Colonic mucosa (tissue), 4 donors: ENCODE data around the gene FGD2. TPM values are rescaled to one million over a fixed set of nuclear protein-coding genes. Genes with fewer than 3 reads are reported as not detected.

Source experiments
- DNase-seq: peaks from one replicate; pipeline ENCODE4 v3.0.0-alpha.2; 2020
- H3K27ac ChIP-seq: fragments of 200-600 bp; one replicate; pipeline ENCODE4 v1.8.0; 2021
- H3K27me3 ChIP-seq: fragments of 200-600 bp; one replicate; pipeline ENCODE4 v1.8.0; 2021
- H3K36me3 ChIP-seq: fragments of 200-600 bp; one replicate; pipeline ENCODE4 v1.8.0; 2021
- H3K4me1 ChIP-seq: fragments of 200-600 bp; one replicate; pipeline ENCODE4 v1.8.0; 2021; ENCODE audit warnings: mild to moderate bottlenecking
- H3K4me3 ChIP-seq: fragments of 200-600 bp; one replicate; pipeline ENCODE4 v1.8.0; 2021
- H3K9ac ChIP-seq, 2 donors: one replicate each; pipeline ENCODE4 v1.7.0; 2013; ENCODE audit warnings: control low read depth in 2 of 2, low read depth in 2 of 2, low read length in 2 of 2
- H3K9me3 ChIP-seq: fragments of 200-600 bp; one replicate; pipeline ENCODE4 v1.8.0; 2021
- intact Hi-C: fragments of 100-400 bp; cut with DNase I; formaldehyde crosslinking; loops from one replicate; pipeline ENCODE4 v1.14.1; 2022
- total RNA-seq, 2 donors: library from RNA; stranded (reverse); fragmentation: NEBNext Ultra II Directional in 1 of 2; extraction: Animal tissue kit (Norgen Biotek cat#: 25700) in 1 of 2; gene quantifications; one replicate each; pipeline ENCODE4 v1.2.1, GENCODE V29; 2021
- TF ChIP-seq, protein P1 (sequence below): fragments of 200-600 bp; IDR thresholded peaks from one replicate; pipeline ENCODE4 v1.8.0; 2022; ENCODE audit warnings: antibody characterized with exemption, mild to moderate bottlenecking
- donor health status: healthy.
- donor health status: DM: no; HTN: no; CAD: no.
- donor health status: DM: no; HTN: no; CAD: no.

The FGD2 gene
- total RNA-seq, 2 donors from 2014 or later: 3.6 to 3.8 TPM

DNA sequence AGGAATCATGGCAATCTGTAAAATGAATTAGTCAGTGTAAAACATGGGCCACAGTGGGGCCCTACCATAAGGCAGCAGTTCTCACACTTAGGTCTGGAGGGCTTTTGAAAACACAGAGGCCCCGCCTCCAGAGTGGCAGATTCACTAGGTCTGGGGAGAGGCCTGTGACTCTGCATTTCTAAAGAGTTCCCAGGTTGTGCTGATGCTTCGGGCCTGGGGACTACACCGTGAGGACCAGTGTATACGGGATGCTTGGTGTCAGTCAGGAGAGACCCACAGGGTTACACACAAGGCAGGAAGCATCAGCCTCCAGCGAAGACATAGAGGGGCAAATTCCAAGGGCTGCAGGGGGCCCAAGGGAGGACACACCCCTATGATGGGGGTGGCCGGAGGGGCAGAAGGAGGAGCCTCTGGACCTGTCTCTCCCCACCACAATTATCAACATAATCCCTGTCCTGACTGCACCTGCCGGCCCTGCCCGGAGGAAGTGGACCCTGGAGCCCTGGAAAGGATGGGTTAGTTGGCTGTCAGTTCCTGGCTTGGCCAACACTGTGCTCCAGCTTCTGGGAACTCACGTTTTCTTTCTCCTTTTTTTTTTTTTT, 46.7 kb downstream of the FGD2 start:
- Histone ChIP-seq H3K27me3 (no peaks in the 10 kb centered on the region), H3K4me1 (peaks cover 14% of the 10 kb centered on the region), H3K9ac (no peak overlapping the region), H3K27ac (no peak overlapping the region), H3K4me3 (no peak overlapping the region), H3K9me3 (no peaks in the 10 kb centered on the region), H3K36me3 (no peaks in the 10 kb centered on the region)
- intact Hi-C loops: loop anchor here (10.0 kb wide), 1 partner anchor 153 kb away; no protein-coding TSS in a partner anchor
- no peak for DNase-seq
- TF ChIP-seq, protein P1, sequence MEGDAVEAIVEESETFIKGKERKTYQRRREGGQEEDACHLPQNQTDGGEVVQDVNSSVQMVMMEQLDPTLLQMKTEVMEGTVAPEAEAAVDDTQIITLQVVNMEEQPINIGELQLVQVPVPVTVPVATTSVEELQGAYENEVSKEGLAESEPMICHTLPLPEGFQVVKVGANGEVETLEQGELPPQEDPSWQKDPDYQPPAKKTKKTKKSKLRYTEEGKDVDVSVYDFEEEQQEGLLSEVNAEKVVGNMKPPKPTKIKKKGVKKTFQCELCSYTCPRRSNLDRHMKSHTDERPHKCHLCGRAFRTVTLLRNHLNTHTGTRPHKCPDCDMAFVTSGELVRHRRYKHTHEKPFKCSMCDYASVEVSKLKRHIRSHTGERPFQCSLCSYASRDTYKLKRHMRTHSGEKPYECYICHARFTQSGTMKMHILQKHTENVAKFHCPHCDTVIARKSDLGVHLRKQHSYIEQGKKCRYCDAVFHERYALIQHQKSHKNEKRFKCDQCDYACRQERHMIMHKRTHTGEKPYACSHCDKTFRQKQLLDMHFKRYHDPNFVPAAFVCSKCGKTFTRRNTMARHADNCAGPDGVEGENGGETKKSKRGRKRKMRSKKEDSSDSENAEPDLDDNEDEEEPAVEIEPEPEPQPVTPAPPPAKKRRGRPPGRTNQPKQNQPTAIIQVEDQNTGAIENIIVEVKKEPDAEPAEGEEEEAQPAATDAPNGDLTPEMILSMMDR: no peak

DNA sequence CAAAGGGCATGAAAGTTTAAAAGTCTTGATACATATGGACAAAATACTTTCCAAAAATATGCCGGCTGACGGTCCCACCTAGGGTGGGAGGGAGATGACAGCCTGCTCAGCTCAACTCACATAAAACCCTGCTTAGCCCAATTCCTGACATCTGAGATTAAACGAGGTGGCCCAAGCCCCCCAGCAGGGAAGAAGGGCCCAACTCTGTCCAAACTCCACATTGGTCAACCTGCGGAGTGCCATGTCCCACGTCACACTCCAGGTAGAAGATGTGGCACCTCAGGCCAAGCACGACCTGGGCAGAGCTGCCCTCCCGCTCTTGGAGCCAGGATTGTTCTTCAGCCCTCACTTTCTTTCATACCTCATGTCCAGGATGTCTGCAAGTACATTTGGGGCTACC, 48.2 kb downstream of the FGD2 start:
- Histone ChIP-seq H3K9me3 (no peaks in the 10 kb centered on the region), H3K36me3 (no peaks in the 10 kb centered on the region), H3K27me3 (no peaks in the 10 kb centered on the region), H3K27ac (no peak overlapping the region), H3K4me3 (no peak overlapping the region), H3K9ac (no peak overlapping the region), H3K4me1 (peaks cover 14% of the 10 kb centered on the region)
- DNase-seq: no peak
- TF ChIP-seq, protein P1: no peak
- intact Hi-C loops: loop anchor here (10.0 kb wide), 1 partner anchor 151 kb away; no protein-coding TSS in a partner anchor

DNA sequence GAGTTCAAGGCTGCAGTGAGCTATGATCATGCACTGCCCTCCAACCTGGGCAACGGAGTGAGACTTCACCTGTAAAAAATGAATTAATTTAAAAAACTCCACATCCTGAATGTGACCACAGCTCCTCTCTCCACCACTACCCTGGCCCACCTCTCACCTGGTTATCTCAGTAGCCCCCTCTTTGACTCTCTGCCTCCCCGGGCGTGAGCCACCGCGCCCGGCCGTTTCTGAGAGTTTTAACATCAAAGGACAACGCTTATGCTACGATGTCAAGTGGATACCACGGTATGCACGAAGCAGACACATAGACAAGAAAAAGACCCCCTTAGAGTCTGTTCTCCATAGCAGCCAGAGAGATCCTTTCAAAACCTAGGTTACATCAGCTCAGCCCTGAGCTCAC, 48.7 kb downstream of the FGD2 start:
- no peak for DNase-seq
- H3K9ac ChIP-seq: no peak overlapping the region
- no peaks in the 10 kb centered on the region for H3K9me3 ChIP-seq
- H3K4me1 ChIP-seq: peaks cover 14% of the 10 kb centered on the region
- no peak overlapping the region for H3K4me3 ChIP-seq
- H3K27ac ChIP-seq: no peak overlapping the region
- TF ChIP-seq, protein P1: no peak
- H3K27me3 ChIP-seq: no peaks in the 10 kb centered on the region
- no peaks in the 10 kb centered on the region for H3K36me3 ChIP-seq
- intact Hi-C loops: loop anchor here (10.0 kb wide), 1 partner anchor 151 kb away; no protein-coding TSS in a partner anchor

DNA sequence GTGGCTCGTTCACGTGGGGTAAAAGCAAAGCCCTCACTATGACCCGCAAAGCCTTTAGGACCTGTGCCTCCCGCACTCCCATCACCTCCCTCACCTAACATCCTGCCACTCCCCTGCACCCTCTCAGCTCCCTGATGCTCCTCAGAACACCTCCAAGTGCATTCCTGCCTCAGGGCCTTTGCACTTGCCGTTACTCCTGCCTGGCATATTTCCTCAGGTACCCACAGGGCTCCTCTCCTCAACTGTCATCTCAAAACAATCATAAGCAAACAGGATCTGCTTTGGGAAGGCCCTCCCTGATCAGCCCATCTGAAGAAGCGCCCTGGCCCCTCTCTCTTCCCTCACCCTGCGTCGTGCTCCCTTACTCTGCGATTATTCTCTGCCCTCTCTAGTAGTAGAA, 49.1 kb downstream of the FGD2 start:
- no peaks in the 10 kb centered on the region for H3K36me3 ChIP-seq
- H3K9ac ChIP-seq: no peak overlapping the region
- no peak overlapping the region for H3K4me3 ChIP-seq
- no peak overlapping the region for H3K27ac ChIP-seq
- H3K4me1 ChIP-seq: peaks cover 14% of the 10 kb centered on the region
- H3K27me3 ChIP-seq: no peaks in the 10 kb centered on the region
- DNase-seq: no peak
- H3K9me3 ChIP-seq: no peaks in the 10 kb centered on the region
- TF ChIP-seq, protein P1: no peak
- intact Hi-C loops: loop anchor here (10.0 kb wide), 1 partner anchor 150 kb away; no protein-coding TSS in a partner anchor

DNA sequence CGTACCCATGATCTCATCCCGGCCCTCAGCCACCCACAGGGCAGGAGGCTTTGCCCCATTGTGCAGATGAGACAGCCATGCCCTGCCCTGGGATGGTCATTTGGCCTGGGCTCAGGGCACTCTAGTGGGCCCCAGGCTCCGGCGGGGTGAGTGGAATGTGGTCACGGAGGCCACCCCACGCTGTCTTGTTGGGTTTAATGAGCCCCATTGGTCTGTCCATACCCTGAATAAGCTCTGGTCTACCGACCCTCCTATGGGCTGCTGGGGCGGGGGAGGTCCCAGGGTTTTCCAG, 50.6 kb downstream of the FGD2 start:
- no peak overlapping the region for H3K4me3 ChIP-seq
- peaks cover 8% of the 10 kb centered on the region for H3K4me1 ChIP-seq
- H3K9ac ChIP-seq: no peak overlapping the region
- intact Hi-C loops: loop anchor here (10.0 kb wide), 1 partner anchor 149 kb away; no protein-coding TSS in a partner anchor
- H3K9me3 ChIP-seq: no peaks in the 10 kb centered on the region
- TF ChIP-seq, protein P1: no peak
- no peaks in the 10 kb centered on the region for H3K36me3 ChIP-seq
- H3K27me3 ChIP-seq: no peaks in the 10 kb centered on the region
- DNase-seq: no peak
- H3K27ac ChIP-seq: no peak overlapping the region
